Measurements from ENCODE around the gene CCDC50.

DNA sequence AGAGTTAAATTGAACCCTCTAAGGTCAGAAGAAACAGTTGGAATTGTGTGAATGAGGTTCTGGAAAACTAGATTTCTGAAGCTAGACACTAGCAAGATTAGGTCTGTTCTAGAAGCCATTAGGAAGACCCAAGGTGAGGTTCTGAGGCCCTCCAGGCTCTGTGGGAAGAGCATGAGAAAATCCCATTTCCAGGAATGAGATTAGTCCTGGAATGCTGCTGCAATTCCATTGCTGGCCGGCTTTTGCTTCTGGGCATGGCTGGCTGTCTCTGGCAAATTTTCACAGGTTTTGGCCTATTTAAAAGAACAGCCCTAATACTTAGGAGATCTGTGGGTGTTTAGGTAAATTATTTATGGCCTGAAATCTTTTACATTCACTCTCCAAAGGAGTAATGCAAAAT lies 104.8 kb downstream of the CCDC50 start:
- TF ChIP-seq, protein P1, sequence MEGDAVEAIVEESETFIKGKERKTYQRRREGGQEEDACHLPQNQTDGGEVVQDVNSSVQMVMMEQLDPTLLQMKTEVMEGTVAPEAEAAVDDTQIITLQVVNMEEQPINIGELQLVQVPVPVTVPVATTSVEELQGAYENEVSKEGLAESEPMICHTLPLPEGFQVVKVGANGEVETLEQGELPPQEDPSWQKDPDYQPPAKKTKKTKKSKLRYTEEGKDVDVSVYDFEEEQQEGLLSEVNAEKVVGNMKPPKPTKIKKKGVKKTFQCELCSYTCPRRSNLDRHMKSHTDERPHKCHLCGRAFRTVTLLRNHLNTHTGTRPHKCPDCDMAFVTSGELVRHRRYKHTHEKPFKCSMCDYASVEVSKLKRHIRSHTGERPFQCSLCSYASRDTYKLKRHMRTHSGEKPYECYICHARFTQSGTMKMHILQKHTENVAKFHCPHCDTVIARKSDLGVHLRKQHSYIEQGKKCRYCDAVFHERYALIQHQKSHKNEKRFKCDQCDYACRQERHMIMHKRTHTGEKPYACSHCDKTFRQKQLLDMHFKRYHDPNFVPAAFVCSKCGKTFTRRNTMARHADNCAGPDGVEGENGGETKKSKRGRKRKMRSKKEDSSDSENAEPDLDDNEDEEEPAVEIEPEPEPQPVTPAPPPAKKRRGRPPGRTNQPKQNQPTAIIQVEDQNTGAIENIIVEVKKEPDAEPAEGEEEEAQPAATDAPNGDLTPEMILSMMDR (IDR thresholded peaks at IDR 0.05), result no peak
- TF ChIP-seq POLR2A (IDR thresholded peaks at IDR 0.05) (no peak), POLR2AphosphoS5 (IDR thresholded peaks at IDR 0.05) (no peak)
